Measurements from ENCODE around the gene TH. TPM values are rescaled to one million over a fixed set of nuclear protein-coding genes. Genes with fewer than 3 reads are reported as not detected.

TH gene
- total and polyA plus RNA-seq, 2 donors (not counting 1 experiment from before 2014, with no cell fraction given): not detected

GRCh38 chr11:2202071-2202899, 30.7 kb upstream of the TH start:
- peaks cover 2% of the 10 kb centered on the region for H3K9me3 Mint-ChIP-seq (ENCODE audit: insufficient read depth)
- peaks cover 4% of the 10 kb centered on the region for H3K27me3 Mint-ChIP-seq
- Histone ChIP-seq H3K27ac (ENCODE audit: low read length in 2 of 2) (no peak overlapping the region), H3K4me3 (ENCODE audit: control extremely low read depth in 1 of 5, extremely low read depth in 1 of 5, insufficient read depth in 1 of 5, low read depth in 2 of 5, low read length in 4 of 5) (no peak overlapping the region), H3K36me3 (replicated peaks in 1 of 2; ENCODE audit: control extremely low read depth in 1 of 2, control insufficient read depth in 1 of 2, extremely low read depth in 1 of 2, insufficient read depth in 2 of 2, low read length in 1 of 2) (no peaks in the 10 kb centered on the region), H3K4me2 (replicated peaks; ENCODE audit: low read depth, low read length, poor library complexity, severe bottlenecking) (no peak overlapping the region), H3K79me2 (ENCODE audit: control insufficient read depth, insufficient read depth, low read length) (no peaks in the 10 kb centered on the region), H3K9me3 (ENCODE audit: control extremely low read depth in 1 of 3, control insufficient read depth in 2 of 3, insufficient read depth in 1 of 3, low read length in 2 of 3) (peaks cover 0 to 5% (median 0%) of the 10 kb centered on the region in 3 donors), H3K9ac (ENCODE audit: low read length) (no peak overlapping the region), H3K27me3 (replicated peaks in 1 of 4; ENCODE audit: control extremely low read depth in 1 of 4, control insufficient read depth in 3 of 4, insufficient read depth in 4 of 4, low read length in 3 of 4) (no peaks in the 10 kb centered on the region), H3K4me1 (ENCODE audit: control insufficient read depth in 2 of 2, insufficient read depth in 2 of 2, low read length in 2 of 2) (peaks cover 0 to 3% of the 10 kb centered on the region in 2 donors), H2AFZ (ENCODE audit: insufficient read depth, low read depth, low read length, poor library complexity, severe bottlenecking) (no peak overlapping the region), H4K20me1 (ENCODE audit: control insufficient read depth, insufficient read depth, low read length, poor library complexity, severe bottlenecking) (no peaks in the 10 kb centered on the region)
- H3K27ac Mint-ChIP-seq: no peak overlapping the region
- no peaks in the 10 kb centered on the region for H3K4me1 Mint-ChIP-seq
- POLR2A ChIA-PET: no interaction called here
- ATAC-seq (ENCODE audit: low read depth): no peak
- 50% methylated on average over 23 of the region's 29 CpGs for WGBS (ENCODE audit: insufficient coverage)
- no peak overlapping the region for H3K4me3 Mint-ChIP-seq
- intact Hi-C loops (cut with micrococcal nuclease): no loop called here
- CTCF ChIA-PET: interaction anchor here (2.1 to 7.3 kb wide), 2 partner anchors 103 to 217 kb away, joined by 8 to 95 read pairs; no protein-coding TSS in a partner anchor
- DNase-seq: no peak
- TF ChIP-seq CTCF (IDR thresholded peaks at IDR 0.05): no peak
- TF ChIP-seq EZH2 (IDR thresholded peaks at IDR 0.05; ENCODE audit: borderline replicate concordance, insufficient read depth, low read depth, low read length, poor library complexity, severe bottlenecking): no peak

GRCh38 chr11:2201542-2201941, 29.9 kb upstream of the TH start:
- Histone ChIP-seq H3K79me2 (ENCODE audit: control insufficient read depth, insufficient read depth, low read length) (no peaks in the 10 kb centered on the region), H4K20me1 (ENCODE audit: control insufficient read depth, insufficient read depth, low read length, poor library complexity, severe bottlenecking) (no peaks in the 10 kb centered on the region), H3K36me3 (replicated peaks in 1 of 2; ENCODE audit: control extremely low read depth in 1 of 2, control insufficient read depth in 1 of 2, extremely low read depth in 1 of 2, insufficient read depth in 2 of 2, low read length in 1 of 2) (no peaks in the 10 kb centered on the region), H3K4me3 (ENCODE audit: control extremely low read depth in 1 of 5, extremely low read depth in 1 of 5, insufficient read depth in 1 of 5, low read depth in 2 of 5, low read length in 4 of 5) (no peak overlapping the region), H3K4me2 (replicated peaks; ENCODE audit: low read depth, low read length, poor library complexity, severe bottlenecking) (no peak overlapping the region), H3K27ac (ENCODE audit: low read length in 2 of 2) (no peak overlapping the region), H2AFZ (ENCODE audit: insufficient read depth, low read depth, low read length, poor library complexity, severe bottlenecking) (no peak overlapping the region), H3K9ac (ENCODE audit: low read length) (no peak overlapping the region), H3K4me1 (ENCODE audit: control insufficient read depth in 2 of 2, insufficient read depth in 2 of 2, low read length in 2 of 2) (peaks cover 0 to 8% of the 10 kb centered on the region in 2 donors), H3K27me3 (replicated peaks in 1 of 4; ENCODE audit: control extremely low read depth in 1 of 4, control insufficient read depth in 3 of 4, insufficient read depth in 4 of 4, low read length in 3 of 4) (peaks cover 0 to 3% (median 0%) of the 10 kb centered on the region in 4 experiments), H3K9me3 (ENCODE audit: control extremely low read depth in 1 of 3, control insufficient read depth in 2 of 3, insufficient read depth in 1 of 3, low read length in 2 of 3) (peaks cover 0 to 3% (median 0%) of the 10 kb centered on the region in 3 donors)
- peaks cover 2% of the 10 kb centered on the region for H3K9me3 Mint-ChIP-seq (ENCODE audit: insufficient read depth)
- peaks cover 10% of the 10 kb centered on the region for H3K27me3 Mint-ChIP-seq
- DNase-seq (no peak), ATAC-seq (ENCODE audit: low read depth) (no peak)
- H3K4me1 Mint-ChIP-seq: peaks cover 5% of the 10 kb centered on the region
- H3K4me3 Mint-ChIP-seq: no peak overlapping the region
- CTCF ChIA-PET: interaction anchor here (2.1 to 7.3 kb wide), 3 partner anchors 103 to 218 kb away, joined by 8 to 95 read pairs (median 68); partner anchors contain the start of genes C11orf21 and TSPAN32
- no peak for TF ChIP-seq CTCF (IDR thresholded peaks at IDR 0.05)
- TF ChIP-seq EZH2 (IDR thresholded peaks at IDR 0.05; ENCODE audit: borderline replicate concordance, insufficient read depth, low read depth, low read length, poor library complexity, severe bottlenecking): no peak
- 100% methylated on average over 1 of the region's 2 CpGs for WGBS (ENCODE audit: insufficient coverage)
- H3K27ac Mint-ChIP-seq: no peak overlapping the region
- intact Hi-C loops (cut with micrococcal nuclease): no loop called here
- POLR2A ChIA-PET: no interaction called here
